Tibial nerve (tissue), 4 donors: ENCODE data around the gene KATNA1.

Experiments used
- CTCF ChIP-seq, 5 experiments: fragments of 200-600 bp in 3 of 5; fragments of 450-650 bp in 2 of 5; sonication (generic) in 3 of 5; IDR thresholded peaks; one replicate each; pipeline ENCODE4 v1.5.1; 2016 to 2019; ENCODE audit warnings: antibody characterized with exemption in 5 of 5, mild to moderate bottlenecking in 3 of 5, moderate library complexity in 2 of 5
- EP300 ChIP-seq, 2 donors: sonication (generic); formaldehyde crosslinking; IDR thresholded peaks; one replicate each; pipeline ENCODE4 v1.6.1; 2017; ENCODE audit warnings: antibody characterized with exemption in 2 of 2, mild to moderate bottlenecking in 1 of 2
- POLR2A ChIP-seq, 2 donors: fragments of 450-650 bp; IDR thresholded peaks; one replicate each; pipeline ENCODE4 v1.6.1; 2017; ENCODE audit warnings: antibody characterized with exemption in 2 of 2, mild to moderate bottlenecking in 2 of 2, moderate library complexity in 2 of 2

- TF ChIP-seq EP300 (IDR thresholded peaks at IDR 0.05) (no peak), CTCF (IDR thresholded peaks at IDR 0.05) (no peak), POLR2A (IDR thresholded peaks at IDR 0.05) (no peak)
Measured at GRCh38 chr6:149593408-149593807, 55.1 kb downstream of the KATNA1 start.
